HG02852 (cell line): Measurements from ENCODE around the gene GALNT18.
"Not testable (repeated sequence)": the region's sequence is repeated elsewhere in the genome, so short reads cannot be mapped to it uniquely, and the experiment has no call there.

Source experiments
- ATAC-seq: cut with Tn5 transposase; IDR thresholded peaks from one replicate; pipeline ENCODE4 v1.9.1; 2021; ENCODE audit warnings: mild to moderate bottlenecking, moderate library complexity; ENCODE audit not compliant: unreplicated experiment

The GALNT18 gene

DNA sequence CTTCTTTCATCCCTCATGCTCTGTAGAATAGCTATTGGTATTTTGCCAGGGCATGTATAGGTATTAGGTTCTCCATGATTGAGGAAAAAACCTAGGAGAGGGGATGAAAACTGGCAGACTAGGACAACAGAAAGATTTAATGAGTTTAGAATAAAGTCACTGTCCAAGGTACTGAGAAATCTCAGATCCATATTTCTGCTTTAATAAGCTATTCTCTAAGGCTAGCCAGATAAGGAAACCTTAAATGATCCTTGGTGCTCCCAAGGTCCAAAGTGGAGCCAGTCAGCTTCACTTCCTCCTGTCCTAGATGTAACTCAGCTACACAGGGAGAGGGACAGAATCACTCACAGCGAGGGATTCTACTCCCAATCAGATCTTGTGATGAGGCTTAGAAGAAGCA lies 255.0 kb downstream of the GALNT18 start:
- ATAC-seq: no peak

DNA sequence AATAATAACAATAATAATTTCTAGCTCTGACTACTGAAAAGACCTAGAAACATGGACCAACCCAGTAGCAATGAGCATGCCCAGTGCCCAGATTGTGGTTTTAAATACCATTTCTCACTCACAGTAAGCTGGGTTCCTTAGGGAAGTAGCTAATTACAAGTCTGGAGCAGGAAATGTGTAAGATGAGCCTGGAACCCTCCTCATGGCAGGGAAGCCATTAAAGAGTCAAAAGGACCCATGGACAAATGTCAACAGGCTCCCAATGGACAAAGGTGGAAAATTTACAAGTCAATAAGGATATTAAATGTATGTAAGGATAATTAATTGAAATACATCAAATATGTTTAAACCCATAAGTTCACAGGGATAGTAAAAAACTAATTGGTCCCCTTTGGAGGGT lies 258.1 kb downstream of the GALNT18 start:
- no peak for ATAC-seq

DNA sequence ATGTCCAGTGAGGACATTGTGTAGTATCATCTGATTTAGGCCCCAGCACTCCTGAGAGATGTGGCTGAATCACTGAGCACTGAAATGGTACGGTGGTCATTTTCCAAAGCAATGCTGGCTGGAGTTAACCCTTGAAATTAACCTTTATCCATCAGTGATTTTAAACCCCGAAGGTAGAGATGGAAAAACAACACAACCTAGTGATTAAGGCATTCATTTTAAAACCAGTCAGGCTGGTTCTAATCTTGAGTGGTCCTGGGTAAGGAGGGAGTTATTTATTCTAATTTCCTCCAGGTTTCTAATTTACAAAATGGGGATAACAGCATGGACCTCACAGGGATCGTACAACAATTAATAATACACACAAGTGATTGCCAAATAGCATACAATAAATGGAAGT lies 262.2 kb downstream of the GALNT18 start:
- ATAC-seq: no peak

DNA sequence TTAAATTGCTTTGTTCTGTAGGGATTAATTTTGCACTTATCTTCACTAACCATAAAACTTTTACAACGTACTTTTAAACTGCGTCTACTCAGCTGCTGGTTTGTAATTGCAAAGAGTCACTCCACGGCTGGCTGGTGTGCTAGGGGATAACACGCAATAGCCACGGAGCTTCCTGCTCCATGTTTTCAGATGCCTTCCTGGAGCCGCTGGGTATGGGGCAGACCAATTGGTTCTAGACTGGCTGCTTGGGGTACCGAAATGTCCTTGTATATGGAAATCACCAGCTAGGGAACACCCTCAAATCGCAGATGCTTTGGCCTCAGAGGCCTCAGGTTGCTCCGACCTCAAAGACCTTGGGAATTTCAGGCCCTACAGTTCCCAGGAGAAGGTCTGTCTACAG lies 265.0 kb downstream of the GALNT18 start:
- ATAC-seq: no peak

DNA sequence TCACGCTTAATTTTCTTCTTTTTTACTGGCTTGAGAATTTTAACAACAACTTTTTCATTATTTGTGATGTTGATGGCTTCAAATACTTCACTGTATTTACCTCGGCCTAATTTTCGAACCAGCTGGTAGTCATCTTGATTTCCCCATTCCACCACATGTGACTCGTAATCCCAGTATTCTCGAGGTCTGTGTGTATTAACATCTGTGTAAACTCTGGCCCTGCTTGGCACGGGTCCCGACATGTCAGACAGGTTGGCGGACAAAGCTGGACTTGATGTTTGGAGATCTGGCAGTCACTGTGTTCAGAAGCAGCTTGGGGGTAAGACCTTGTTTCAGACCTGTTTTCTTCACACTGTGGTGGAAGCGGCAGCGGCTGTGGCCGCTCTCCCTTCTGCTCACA lies 268.9 kb downstream of the GALNT18 start, which contains the start of gene CSNK2A3:
CSNK2A3 (minus strand) TSS at position 373 of the 400 bp plus-strand sequence; CDS start at position 242, 131 bp downstream.
- not testable (repeated sequence) for ATAC-seq

DNA sequence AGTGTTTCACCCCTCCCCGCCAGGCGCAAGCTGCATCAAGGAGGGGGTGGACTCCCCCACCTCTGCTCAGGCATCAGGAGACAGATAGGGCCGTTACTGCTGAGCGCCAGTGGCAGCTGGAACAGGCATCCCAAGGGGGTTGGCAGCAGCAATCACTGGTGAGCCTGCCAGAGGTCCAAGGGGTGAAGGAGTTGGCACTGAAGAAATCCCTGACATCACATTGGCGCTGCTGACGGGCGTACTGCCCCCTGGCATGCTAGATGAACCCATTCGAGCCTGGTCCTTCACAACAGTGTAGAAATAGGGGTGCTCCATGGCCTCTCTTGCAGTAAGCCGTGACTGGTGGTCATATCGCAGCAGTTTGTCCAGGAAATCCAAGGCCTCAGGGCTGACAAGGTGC lies 270.0 kb downstream of the GALNT18 start:
- not testable (repeated sequence) for ATAC-seq

DNA sequence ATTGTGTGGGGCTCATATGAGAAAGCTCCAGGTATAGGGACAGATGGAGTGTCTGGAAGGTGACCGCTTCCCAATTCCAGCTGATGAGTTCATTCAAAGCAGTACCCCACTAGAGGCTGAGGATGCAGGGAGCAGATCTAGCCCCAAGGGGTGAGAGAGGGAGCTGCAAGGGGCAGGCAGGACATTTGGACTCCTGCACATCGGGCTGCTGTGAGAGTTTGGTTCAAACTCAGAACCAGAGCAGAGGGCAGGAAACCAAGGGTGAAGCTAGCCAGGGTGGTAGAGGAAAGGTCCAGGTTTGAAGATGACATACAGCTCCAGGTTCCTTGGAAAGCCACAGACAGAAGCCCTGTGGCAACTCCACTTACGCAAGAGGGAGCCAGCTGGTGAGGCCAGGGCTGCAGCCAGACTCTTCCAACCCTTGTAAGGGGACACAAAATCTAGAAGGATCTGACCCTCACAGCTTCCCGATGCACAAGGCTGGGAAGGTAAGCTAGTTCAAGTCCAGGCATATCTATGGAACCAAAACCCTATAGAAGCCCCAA lies 270.7 kb downstream of the GALNT18 start:
- no peak for ATAC-seq

DNA sequence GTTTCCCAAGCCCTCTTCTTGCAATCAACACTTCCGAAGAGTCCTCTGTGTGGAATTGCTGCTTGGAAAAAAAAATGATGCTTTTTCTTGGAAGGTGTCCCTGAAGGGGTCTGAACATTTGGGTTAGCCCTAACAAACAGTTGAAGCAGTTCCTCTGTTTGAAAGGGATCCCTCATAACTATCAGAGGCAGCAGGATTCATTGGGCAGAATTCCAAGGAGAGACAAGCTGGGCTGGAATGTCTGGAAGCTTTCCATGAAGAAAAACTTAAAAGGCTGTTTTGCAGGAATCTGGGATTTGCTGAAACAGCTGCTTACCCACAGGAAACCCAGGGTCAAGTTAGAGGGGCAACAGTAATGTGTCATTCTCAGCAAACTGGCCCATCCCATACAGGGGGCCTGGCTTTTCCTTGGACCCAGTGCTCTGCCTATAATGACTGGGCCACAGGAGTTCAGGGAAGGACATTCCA lies 271.9 kb downstream of the GALNT18 start:
- no peak for ATAC-seq

DNA sequence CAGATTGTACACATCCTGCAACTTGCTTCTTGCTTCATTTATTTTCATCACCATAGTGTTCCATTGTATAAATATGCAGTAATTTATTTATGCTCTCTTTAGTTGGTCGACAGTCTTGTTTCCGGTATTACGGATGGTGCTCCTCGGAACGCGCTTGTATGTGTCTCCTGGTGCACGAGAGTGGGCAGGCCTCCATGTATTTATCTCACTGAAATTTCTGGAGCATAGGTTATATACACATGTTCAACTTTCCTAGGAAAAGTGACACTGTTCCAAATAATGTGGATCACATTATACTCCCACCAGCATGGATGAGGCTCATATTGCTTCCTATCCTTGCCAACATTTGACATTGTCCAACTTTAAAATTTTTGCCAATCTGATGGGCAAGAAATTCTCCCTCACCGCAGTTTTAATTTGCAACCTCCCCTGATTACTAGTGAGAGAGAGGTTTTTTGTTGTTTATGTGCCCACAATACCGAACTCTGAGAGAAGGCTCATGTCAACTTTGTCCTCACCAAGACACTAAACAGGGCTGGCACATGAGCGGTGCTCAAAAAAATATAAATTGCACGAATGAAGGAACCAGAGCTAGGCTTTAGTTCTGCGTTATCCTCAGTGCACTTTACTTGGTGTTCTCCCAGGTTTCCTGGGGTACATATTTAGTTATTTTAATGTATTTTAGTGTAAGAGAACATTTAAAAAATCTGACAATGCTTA lies 272.5 kb downstream of the GALNT18 start:
- ATAC-seq: no peak

DNA sequence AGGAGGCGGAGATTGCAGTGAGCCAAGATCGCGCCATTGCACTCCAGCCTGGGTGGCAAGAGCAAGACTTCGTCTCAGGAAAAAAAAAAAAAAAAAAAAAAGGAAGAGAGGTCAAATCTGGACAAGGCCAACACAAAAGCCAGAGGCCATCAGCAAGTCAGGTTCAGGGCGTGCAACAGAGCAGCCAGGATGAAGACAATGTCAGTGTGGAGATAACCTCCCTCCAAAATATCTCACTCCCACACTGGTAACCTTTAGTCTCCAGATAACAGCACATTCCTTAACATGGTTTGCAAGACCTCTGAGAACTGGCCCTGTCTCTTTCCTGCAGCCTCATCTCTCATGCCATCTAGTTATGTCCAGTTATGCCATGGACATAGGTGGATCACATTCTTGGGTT lies 273.5 kb downstream of the GALNT18 start:
- no peak for ATAC-seq

DNA sequence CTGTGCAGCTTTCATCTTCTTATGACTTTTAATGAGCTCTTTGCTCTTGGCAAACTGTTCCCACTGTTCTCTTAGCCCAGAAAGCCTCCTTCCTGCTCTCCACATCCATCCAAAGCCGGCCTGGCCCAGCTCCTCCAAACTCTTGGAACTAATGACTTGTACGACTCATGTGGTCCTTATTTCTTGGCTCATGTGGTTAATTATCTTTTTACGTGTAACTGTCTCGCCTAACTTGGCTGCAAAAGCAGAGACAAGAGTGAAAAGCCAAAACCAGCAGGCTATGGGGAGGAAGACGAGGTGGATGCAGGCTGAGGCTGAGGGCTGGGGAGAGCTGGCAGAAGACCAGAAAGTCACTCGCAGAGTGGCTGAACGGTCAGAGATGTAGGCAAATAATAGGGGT lies 274.2 kb downstream of the GALNT18 start:
- ATAC-seq: no peak

DNA sequence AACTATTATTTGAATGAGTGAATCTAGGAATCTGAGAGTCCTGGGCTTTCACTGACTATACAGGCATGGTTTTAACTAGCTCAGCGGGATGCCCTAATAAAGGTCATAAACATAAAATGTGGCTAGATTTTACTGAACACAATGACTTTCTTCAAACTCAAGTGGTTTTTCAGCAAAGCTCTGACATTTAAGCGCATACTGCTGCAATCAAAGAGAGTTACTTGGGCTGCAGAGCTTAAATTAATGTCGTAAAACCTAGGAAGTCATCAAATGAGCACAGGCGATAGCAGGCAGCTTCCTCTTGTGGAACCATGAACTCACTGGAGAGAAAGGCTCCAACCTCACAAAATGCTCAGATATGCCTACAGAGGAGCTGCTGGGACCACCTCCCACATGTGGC lies 275.5 kb downstream of the GALNT18 start:
- no peak for ATAC-seq

DNA sequence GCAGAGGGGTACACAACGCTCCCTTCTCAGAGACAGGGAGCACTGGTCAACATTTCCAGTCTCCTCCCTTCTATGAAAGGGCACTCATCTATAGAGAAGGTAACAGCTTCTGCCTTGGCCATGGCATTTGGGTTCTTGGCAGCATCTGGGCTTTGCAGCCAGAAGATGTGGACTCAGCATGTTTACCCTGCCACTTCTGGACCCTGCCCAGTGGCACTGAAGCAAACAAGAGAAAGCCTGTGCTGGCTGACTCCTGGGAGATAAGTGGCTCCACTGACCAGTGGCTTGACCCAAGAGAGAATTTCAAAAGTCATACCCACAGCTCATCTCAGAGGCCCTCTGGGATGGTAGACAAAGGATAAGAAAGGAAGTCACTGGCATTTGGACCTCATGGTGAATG lies 276.7 kb downstream of the GALNT18 start:
- no peak for ATAC-seq

DNA sequence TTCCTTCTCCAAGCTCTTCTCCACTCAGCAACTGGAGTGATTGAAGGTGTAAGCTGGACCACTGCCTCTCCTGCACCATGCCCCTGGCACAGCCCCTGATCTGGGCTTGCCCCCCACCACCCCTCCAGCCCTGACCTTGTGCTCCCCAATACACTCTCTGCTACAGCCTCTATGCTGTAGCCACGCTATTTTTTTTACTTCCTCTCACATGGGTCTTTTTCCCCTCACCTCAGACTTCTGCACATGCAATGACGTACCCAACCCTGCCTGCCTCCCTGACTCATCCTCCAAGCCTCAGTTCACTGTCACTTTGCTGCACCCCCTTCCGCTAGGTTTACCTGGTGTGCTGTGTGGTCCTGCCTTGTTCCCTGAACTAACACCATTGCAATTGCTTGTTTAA lies 277.8 kb downstream of the GALNT18 start:
- ATAC-seq: no peak

DNA sequence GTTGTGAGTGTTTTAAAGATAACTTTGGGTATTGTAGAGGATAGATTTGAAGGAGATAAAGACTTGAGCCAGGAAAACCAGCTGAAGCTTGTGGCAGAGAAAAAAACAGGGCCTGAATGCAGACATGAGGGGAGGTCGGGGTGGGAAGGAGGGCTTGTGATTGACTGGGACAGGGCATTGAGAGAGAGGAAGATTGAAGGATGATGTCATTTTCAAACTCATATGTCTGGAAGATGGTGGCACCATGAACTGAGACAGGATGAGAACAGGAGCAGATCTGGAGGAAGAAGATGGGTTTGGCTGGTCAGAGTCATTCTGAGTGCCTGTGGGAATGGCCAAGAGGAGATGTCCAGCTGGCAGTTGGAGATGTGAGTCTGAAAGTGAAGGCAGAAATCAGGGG lies 283.5 kb downstream of the GALNT18 start:
- no peak for ATAC-seq

DNA sequence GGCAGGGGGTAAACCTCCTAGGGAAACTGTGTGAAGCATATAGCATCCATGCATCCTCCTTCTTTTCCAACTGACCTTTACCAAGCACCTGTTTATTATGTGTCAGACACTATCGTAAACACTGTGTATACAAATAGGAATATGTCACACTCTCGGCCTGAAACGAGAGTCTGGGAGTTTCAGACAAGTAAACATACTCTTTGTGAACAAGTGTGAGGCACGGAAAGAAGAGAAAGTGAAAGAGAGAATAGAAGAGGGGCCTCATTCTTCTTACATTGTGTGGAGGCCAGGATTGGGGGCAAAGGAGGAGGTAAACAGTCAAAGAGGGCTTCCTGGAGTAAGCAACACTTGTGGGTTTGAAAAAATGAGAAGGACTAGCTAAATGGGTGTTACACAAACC lies 285.1 kb downstream of the GALNT18 start:
- ATAC-seq: no peak

DNA sequence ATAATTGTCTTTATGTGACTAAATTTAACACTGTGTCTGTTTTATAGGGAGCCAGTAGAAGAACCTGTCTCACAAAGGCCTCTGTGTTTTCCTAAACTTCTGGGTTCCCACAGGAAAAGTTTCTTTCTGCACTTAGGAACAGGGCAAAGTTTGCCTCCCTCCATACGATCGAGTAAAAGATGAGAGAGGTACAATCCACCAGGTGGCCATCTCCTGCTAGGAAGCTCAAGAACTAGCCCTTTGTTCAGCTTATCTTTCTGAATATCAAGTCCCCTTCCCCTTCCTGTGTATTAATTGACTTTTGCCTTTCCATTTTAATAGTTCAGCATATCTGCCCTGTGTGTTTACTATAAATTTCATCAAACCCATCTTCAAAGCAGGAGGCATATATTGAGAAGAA lies 286.8 kb downstream of the GALNT18 start:
- ATAC-seq: no peak

DNA sequence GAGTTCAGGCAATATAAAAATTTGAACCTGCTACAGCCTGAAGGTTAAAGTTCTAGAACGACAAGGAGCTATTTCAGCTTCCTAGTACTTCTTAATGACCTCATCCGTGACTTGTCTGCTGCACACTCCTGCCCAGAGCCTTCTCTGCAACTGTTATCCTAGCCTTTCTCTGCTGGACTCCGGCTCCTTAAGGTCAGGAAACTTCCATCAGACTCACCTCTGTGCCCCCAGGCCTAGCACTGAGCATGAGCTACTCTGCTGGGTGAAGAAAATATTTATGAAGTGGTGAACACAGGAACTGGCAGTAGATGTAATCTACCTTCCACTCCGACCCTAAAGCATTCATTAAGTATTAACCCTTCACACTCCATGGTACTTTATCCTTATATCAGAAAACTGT lies 287.2 kb downstream of the GALNT18 start:
- ATAC-seq: no peak

DNA sequence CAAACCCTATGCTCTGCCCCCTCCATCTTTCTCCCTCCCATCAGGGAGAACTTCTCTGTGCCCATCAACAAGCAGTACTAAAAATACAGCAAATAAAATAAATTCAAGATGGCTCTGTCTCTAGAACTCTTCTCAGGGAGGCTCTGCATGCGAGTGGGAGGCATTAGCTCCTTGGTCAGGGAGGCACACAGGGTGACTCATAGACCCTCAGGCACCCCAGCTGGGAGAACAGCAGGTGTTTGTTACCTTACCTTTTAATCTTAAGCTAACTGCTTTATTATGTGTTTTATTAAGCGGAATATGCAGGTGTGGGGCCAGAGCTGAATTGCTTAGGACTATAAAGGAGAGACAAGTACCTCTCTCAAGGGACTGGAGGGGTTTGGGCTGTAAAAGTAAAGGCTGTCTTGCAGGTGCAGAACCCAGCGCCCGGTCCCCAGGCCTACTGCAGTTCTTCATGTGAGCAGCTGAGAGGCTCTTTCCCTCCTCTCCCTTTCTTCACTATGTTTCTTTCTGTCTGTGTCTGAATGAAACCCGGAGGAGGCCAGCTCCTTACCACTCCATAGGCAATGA lies 289.6 kb downstream of the GALNT18 start:
- no peak for ATAC-seq

DNA sequence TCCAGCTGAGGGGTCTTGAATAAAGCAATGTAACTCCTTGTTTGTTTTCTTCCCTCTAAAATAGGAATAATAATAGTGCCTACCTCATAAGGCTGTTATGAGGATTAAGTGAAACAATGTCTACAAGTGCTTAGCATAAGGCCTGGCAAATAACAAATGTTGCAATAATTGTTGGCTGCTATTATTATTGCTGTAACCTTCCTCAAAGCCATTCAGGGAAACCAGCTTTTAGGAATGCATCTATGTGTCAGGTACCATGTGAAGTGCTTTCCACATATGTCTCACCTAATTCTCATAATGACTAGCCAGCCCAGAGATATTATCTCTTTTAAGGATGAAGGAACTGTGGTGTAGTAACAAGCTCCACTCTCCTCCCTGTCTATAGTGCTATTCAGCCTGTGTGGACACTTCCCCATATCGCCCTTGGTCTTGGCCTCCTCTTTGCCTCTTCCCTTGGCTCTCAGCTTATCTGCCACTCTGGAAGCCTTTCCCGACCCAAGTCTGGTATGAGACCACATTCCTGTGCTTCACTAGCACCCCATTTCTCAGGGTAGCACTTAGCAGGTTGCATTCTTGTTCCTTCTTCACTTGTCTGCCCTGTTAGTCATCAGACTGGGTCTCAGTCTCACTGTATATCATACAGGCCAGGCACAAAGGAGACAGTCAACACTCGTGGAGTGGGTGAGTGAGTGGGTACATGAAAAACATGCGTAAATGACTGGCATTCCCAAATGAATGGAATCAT lies 292.6 kb downstream of the GALNT18 start:
- ATAC-seq: no peak

DNA sequence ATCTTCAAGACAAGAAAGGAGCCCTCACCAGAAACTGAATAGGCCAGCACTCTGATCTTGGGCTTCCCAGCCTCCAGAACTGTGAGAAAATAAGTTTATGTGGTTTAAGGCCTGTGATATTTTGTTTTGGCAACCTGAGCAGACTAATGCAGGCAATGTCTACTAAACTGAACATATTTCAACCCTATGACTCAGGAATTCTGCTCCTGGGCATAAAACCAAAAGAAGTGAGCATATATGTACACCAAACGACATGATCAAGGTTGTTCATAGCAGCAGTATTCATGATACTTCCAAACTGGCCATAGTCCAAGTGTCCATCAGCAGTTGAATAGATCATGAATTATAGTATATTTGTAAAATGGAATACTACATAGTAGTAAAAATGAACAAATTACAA lies 297.7 kb downstream of the GALNT18 start:
- no peak for ATAC-seq

DNA sequence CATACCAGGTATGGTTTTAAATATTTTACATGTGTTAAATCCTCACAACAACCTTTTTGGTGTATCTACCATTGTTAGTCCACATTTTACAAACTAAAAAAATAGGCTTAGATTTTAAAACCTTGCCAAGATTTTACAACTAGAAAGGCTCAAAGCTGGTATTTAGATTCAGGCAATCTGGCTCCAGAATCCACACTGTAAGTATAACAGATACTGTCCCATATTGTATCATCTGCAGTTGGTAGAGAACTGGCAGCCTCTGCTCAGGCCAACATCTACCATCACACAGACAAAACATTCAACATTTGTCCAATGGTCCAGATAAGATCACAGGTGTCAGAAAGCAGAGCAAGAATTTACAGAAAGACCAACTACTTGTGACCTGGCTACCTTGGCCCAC lies 299.7 kb downstream of the GALNT18 start:
- ATAC-seq: no peak
